DOHH2 (cell line): ENCODE measurements around the gene ATP2B2.

Experiments
- H3F3A ChIP-seq: fragments of 200-600 bp; sonication (generic), shearing (Covaris generic); 2 replicates; pipeline ENCODE4 v1.6.0; 2016; ENCODE audit warnings: antibody characterized with exemption, mild to moderate bottlenecking; ENCODE audit not compliant: control insufficient read depth, insufficient read depth
- H3K27ac ChIP-seq: fragments of 200-600 bp; sonication (generic); 2 replicates; pipeline ENCODE4 v1.5.1; 2014; ENCODE audit warnings: low read depth, mild to moderate bottlenecking, low read length, moderate library complexity
- H3K27me3 ChIP-seq: fragments of 200-600 bp; sonication (generic); 2 replicates; pipeline ENCODE4 v1.6.1; 2014; ENCODE audit warnings: mild to moderate bottlenecking, low read length, mixed read lengths; ENCODE audit not compliant: control insufficient read depth
- H3K36me3 ChIP-seq: fragments of 200-600 bp; sonication (generic); 2 replicates; pipeline ENCODE4 v1.6.1; 2014; ENCODE audit warnings: mild to moderate bottlenecking, low read length, moderate library complexity, mixed read lengths; ENCODE audit not compliant: control insufficient read depth
- H3K4me1 ChIP-seq: fragments of 200-600 bp; sonication (generic); 2 replicates; pipeline ENCODE4 v1.6.1; 2014; ENCODE audit warnings: mild to moderate bottlenecking, low read length, mixed read lengths; ENCODE audit not compliant: control insufficient read depth
- H3K4me2 ChIP-seq: fragments of 200-600 bp; sonication (generic); 2 replicates; pipeline ENCODE4 v1.6.0; 2014; ENCODE audit warnings: mild to moderate bottlenecking, low read length, moderate library complexity
- H3K4me3 ChIP-seq: fragments of 200-600 bp; sonication (generic); 2 replicates; pipeline ENCODE4 v1.5.1; 2014; ENCODE audit warnings: mild to moderate bottlenecking, low read length, mixed read lengths
- H3K79me2 ChIP-seq: fragments of 200-600 bp; sonication (generic); 2 replicates; pipeline ENCODE4 v1.6.1; 2014; ENCODE audit warnings: mild to moderate bottlenecking, low read length, mixed read lengths; ENCODE audit not compliant: control insufficient read depth
- H3K9me2 ChIP-seq: fragments of 200-600 bp; sonication (generic); replicated peaks from 2 replicates; pipeline ENCODE4 v1.6.1; 2014; ENCODE audit warnings: mild to moderate bottlenecking, low read length, mixed read lengths; ENCODE audit not compliant: control insufficient read depth
- H3K9me3 ChIP-seq: fragments of 200-600 bp; sonication (generic); 2 replicates; pipeline ENCODE4 v1.6.1; 2014; ENCODE audit warnings: antibody characterized with exemption, low read length, mixed read lengths; ENCODE audit not compliant: control insufficient read depth, insufficient read depth
- H4K20me1 ChIP-seq: fragments of 200-600 bp; sonication (generic); 2 replicates; pipeline ENCODE4 v1.6.0; 2014; ENCODE audit warnings: low read depth, mild to moderate bottlenecking, antibody characterized with exemption, low read length, moderate library complexity; ENCODE audit not compliant: control insufficient read depth, insufficient read depth
- CTCF ChIP-seq: fragments of 200-600 bp; sonication (generic); IDR thresholded peaks from one replicate; pipeline ENCODE4 v1.5.1; 2014; ENCODE audit warnings: antibody characterized with exemption, mild to moderate bottlenecking, low read depth, low read length; ENCODE audit not compliant: poor library complexity, severe bottlenecking
- EZH2phosphoT487 ChIP-seq: fragments of 200-600 bp; sonication (generic); IDR thresholded peaks from 2 replicates; pipeline ENCODE4 v1.6.1; 2017; ENCODE audit warnings: borderline replicate concordance, mild to moderate bottlenecking, antibody characterized with exemption, low read length, moderate library complexity, mixed read lengths

ATP2B2 gene

DNA sequence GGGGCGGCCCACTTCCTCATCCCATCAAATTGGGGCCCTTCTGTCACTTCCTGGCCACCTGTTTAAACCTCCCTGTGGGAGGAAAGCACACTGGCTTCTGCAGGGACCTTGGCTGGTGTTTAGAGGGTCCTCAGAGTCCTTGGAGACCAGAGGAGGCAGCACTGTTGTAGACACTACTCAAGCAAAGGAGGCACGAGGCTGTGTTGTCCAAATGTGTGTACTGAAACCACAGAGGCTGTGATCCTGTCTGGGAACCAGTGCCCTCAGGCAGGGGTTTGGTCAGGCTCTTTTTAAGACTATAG is 172.1 kb downstream of the ATP2B2 start:
- no peak overlapping the region for H3K27ac ChIP-seq
- H3K79me2 ChIP-seq: no peaks in the 10 kb centered on the region
- peak overlapping the region; percentile 5; the same call in 1 of the 2 replicates for H3K4me3 ChIP-seq
- H3K36me3 ChIP-seq: no peaks in the 10 kb centered on the region
- TF ChIP-seq EZH2phosphoT487 (no peak), CTCF (no peak)
- no peaks in the 10 kb centered on the region for H3F3A ChIP-seq
- peak overlapping the region; percentile 17 for H3K4me2 ChIP-seq
- peaks cover 18% of the 10 kb centered on the region for H3K4me1 ChIP-seq
- H3K9me3 ChIP-seq: no peaks in the 10 kb centered on the region
- H3K9me2 ChIP-seq: no peaks in the 10 kb centered on the region
- no peaks in the 10 kb centered on the region for H4K20me1 ChIP-seq
- no peaks in the 10 kb centered on the region for H3K27me3 ChIP-seq

GRCh38 chr3:10332481-10333348 is 172.7 kb downstream of the ATP2B2 start:
- Histone ChIP-seq H3K36me3 (no peaks in the 10 kb centered on the region), H3K27ac (no peak overlapping the region), H3F3A (no peaks in the 10 kb centered on the region), H3K4me1 (peaks cover 18% of the 10 kb centered on the region), H3K9me3 (no peaks in the 10 kb centered on the region), H3K4me2 (peak overlapping the region; percentile 17), H4K20me1 (no peaks in the 10 kb centered on the region), H3K79me2 (no peaks in the 10 kb centered on the region), H3K9me2 (no peaks in the 10 kb centered on the region), H3K27me3 (no peaks in the 10 kb centered on the region; the same call in 1 of the 2 replicates), H3K4me3 (peak overlapping the region; percentile 5; the same call in 1 of the 2 replicates)
- TF ChIP-seq CTCF: no peak
- no peak for TF ChIP-seq EZH2phosphoT487

- Histone ChIP-seq H3K36me3 (no peaks in the 10 kb centered on the region), H3K9me3 (no peaks in the 10 kb centered on the region), H3K9me2 (no peaks in the 10 kb centered on the region), H3F3A (no peaks in the 10 kb centered on the region), H3K27ac (no peak overlapping the region), H3K4me1 (peaks cover 18% of the 10 kb centered on the region), H3K4me3 (no peak overlapping the region), H3K4me2 (no peak overlapping the region), H3K79me2 (no peaks in the 10 kb centered on the region), H3K27me3 (peaks cover 3% of the 10 kb centered on the region; the same call in 1 of the 2 replicates), H4K20me1 (no peaks in the 10 kb centered on the region; the same call in 1 of the 2 replicates)
- no peak for TF ChIP-seq CTCF
- TF ChIP-seq EZH2phosphoT487: no peak
These were observed 174.1 kb downstream of the ATP2B2 start for GRCh38 chr3:10331320-10331719.
